Lower lobe of right lung (tissue), 2 donors: Measurements from ENCODE around the gene ADAM10. TPM values are rescaled to one million over a fixed set of nuclear protein-coding genes. Genes with fewer than 3 reads are reported as not detected.

Experiments
- ATAC-seq, 2 donors: fragments of 200-7000 bp; cut with Tn5 transposase; one replicate each; pipeline ENCODE4 v1.9.1; 2020 to 2022; ENCODE audit warnings: mild to moderate bottlenecking in 2 of 2, moderate library complexity in 2 of 2
- DNase-seq: peaks from one replicate; pipeline ENCODE4 v3.0.0-alpha.2; 2020
- H3K27ac ChIP-seq: fragments of 200-600 bp; one replicate; pipeline ENCODE4 v1.8.0; 2022
- H3K27me3 ChIP-seq: fragments of 200-600 bp; one replicate; pipeline ENCODE4 v1.8.0; 2022; ENCODE audit warnings: low read depth
- H3K36me3 ChIP-seq: fragments of 200-600 bp; one replicate; pipeline ENCODE4 v1.8.0; 2022; ENCODE audit warnings: mild to moderate bottlenecking
- H3K4me1 ChIP-seq: fragments of 200-600 bp; one replicate; pipeline ENCODE4 v1.8.0; 2022
- H3K4me3 ChIP-seq: fragments of 200-600 bp; one replicate; pipeline ENCODE4 v1.8.0; 2022; ENCODE audit warnings: mild to moderate bottlenecking
- H3K9me3 ChIP-seq: fragments of 200-600 bp; one replicate; pipeline ENCODE4 v1.8.0; 2022
- intact Hi-C: fragments of 100-400 bp; cut with DNase I; formaldehyde crosslinking; loops from one replicate; pipeline ENCODE4 v1.11.0; 2022
- total RNA-seq: library from RNA; stranded (reverse); fragmentation: NEBNext Ultra II Directional; extraction: Animal tissue kit (Norgen Biotek cat#: 25700); gene quantifications from one replicate; pipeline ENCODE4 v1.2.1, GENCODE V29; 2021
- TF ChIP-seq, protein P1 (sequence below): fragments of 200-600 bp; IDR thresholded peaks from one replicate; pipeline ENCODE4 v1.8.0; 2022; ENCODE audit warnings: antibody characterized with exemption, mild to moderate bottlenecking
- donor health status: DM: no; HTN: yes; CAD: no; lungs with severe emphysema.

ADAM10 gene
- total RNA-seq, 1 donor from 2014 or later = 166 TPM

- Histone ChIP-seq H3K4me3 (no peak overlapping the region), H3K4me1 (no peaks in the 10 kb centered on the region), H3K36me3 (no peaks in the 10 kb centered on the region), H3K27me3 (no peaks in the 10 kb centered on the region), H3K27ac (no peak overlapping the region), H3K9me3 (no peaks in the 10 kb centered on the region)
- TF ChIP-seq, protein P1, sequence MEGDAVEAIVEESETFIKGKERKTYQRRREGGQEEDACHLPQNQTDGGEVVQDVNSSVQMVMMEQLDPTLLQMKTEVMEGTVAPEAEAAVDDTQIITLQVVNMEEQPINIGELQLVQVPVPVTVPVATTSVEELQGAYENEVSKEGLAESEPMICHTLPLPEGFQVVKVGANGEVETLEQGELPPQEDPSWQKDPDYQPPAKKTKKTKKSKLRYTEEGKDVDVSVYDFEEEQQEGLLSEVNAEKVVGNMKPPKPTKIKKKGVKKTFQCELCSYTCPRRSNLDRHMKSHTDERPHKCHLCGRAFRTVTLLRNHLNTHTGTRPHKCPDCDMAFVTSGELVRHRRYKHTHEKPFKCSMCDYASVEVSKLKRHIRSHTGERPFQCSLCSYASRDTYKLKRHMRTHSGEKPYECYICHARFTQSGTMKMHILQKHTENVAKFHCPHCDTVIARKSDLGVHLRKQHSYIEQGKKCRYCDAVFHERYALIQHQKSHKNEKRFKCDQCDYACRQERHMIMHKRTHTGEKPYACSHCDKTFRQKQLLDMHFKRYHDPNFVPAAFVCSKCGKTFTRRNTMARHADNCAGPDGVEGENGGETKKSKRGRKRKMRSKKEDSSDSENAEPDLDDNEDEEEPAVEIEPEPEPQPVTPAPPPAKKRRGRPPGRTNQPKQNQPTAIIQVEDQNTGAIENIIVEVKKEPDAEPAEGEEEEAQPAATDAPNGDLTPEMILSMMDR = no peak
- ATAC-seq (no peak), DNase-seq (no peak)
- intact Hi-C loops = no loop called here
These were observed 5.8 kb upstream of the ADAM10 start for GRCh38 chr15:58755350-58755749.

- H3K4me1 ChIP-seq = peaks cover 4% of the 10 kb centered on the region
- H3K36me3 ChIP-seq = no peaks in the 10 kb centered on the region
- no peak for DNase-seq
- no peaks in the 10 kb centered on the region for H3K27me3 ChIP-seq
- TF ChIP-seq, protein P1 = no peak
- intact Hi-C loops = no loop called here
- H3K27ac ChIP-seq = no peak overlapping the region
- H3K4me3 ChIP-seq = no peak overlapping the region
- H3K9me3 ChIP-seq = no peaks in the 10 kb centered on the region
- no peak for ATAC-seq
These were observed 3.2 kb upstream of the ADAM10 start for GRCh38 chr15:58752716-58753115.

GRCh38 chr15:58748852-58749531 is 515 bp downstream of the ADAM10 start:
- TF ChIP-seq, protein P1 = no peak
- Histone ChIP-seq H3K36me3 (no peaks in the 10 kb centered on the region), H3K27ac (peak overlapping the region; percentile 95), H3K9me3 (no peaks in the 10 kb centered on the region), H3K27me3 (no peaks in the 10 kb centered on the region), H3K4me1 (peaks cover 26% of the 10 kb centered on the region), H3K4me3 (peak overlapping the region; percentile 87)
- DNase-seq = peak; percentile 70
- intact Hi-C loops = no loop called here
- ATAC-seq = peak; percentile 63 to 72

GRCh38 chr15:58748040-58748851 is 1.3 kb downstream of the ADAM10 start:
- ATAC-seq (no peak), DNase-seq (no peak)
- Histone ChIP-seq H3K27me3 (no peaks in the 10 kb centered on the region), H3K4me3 (peak overlapping the region; percentile 87), H3K36me3 (no peaks in the 10 kb centered on the region), H3K9me3 (no peaks in the 10 kb centered on the region), H3K4me1 (peaks cover 27% of the 10 kb centered on the region), H3K27ac (peak overlapping the region; percentile 95)
- intact Hi-C loops = no loop called here
- TF ChIP-seq, protein P1 = no peak

DNA sequence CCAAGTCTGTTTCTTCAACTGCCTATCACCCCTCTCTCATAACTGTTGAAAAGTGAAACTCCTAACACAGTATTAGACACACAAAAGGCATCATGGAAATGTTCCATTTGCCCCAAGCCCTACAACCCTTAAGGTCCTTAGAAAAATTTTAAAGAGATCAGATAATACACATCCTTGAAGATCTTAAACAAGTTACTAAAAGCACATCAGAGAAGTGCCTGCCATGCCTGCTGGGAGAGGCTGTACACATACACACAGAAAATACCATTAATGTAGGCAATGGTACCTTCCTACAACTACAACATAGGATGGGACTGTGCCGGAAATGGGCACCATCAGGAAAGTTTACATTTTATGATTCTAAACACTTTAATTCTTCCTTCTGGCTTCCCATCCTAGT is 3.3 kb downstream of the ADAM10 start:
- Histone ChIP-seq H3K27ac (no peak overlapping the region), H3K9me3 (no peaks in the 10 kb centered on the region), H3K4me1 (peaks cover 46% of the 10 kb centered on the region), H3K36me3 (no peaks in the 10 kb centered on the region), H3K27me3 (no peaks in the 10 kb centered on the region), H3K4me3 (no peak overlapping the region)
- DNase-seq (no peak), ATAC-seq (no peak)
- intact Hi-C loops = no loop called here
- TF ChIP-seq, protein P1 = no peak
